GM12891 (cell line): ENCODE results near the gene KLHL42.

Experiments
- POLR2A ChIP-seq: IDR thresholded peaks from 2 replicates; pipeline ENCODE4 v1.6.1; 2011; ENCODE audit warnings: low read depth, low read length, control low read depth
- POLR2AphosphoS5 ChIP-seq: IDR thresholded peaks from 2 replicates; pipeline ENCODE4 v1.6.1; 2011; ENCODE audit warnings: low read depth, low read length, control low read depth
- POU2F2 ChIP-seq: IDR thresholded peaks from 2 replicates; pipeline ENCODE4 v1.6.1; 2011; ENCODE audit warnings: low read depth, mild to moderate bottlenecking, control low read depth, low read length, moderate library complexity

DNA sequence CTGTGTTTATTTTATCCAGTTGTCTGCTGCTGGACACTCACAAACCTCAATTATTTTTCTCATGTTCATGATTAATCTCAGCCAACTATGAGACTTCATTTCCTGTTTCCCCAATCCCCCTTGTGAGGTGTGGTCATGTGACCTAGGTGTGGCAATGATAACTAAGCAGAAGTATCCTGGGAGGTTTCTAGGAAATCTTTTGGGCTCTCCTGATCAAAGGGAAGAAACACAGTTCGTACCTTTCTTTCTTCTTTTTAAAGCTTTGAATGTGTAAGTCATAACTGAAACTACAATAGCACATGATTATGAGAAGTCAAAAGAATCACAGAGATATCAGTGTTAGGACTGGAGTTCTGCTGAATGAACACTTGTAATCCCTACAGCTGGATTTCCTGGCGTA is 34.4 kb downstream of the KLHL42 start:
- TF ChIP-seq POLR2AphosphoS5 (no peak), POLR2A (no peak), POU2F2 (no peak)
